Lower lobe of right lung (tissue), 2 donors: ENCODE measurements around the gene P2RY6. TPM values are rescaled to one million over a fixed set of nuclear protein-coding genes. Genes with fewer than 3 reads are reported as not detected.

Source experiments
- ATAC-seq, 2 donors: fragments of 200-7000 bp; cut with Tn5 transposase; one replicate each; pipeline ENCODE4 v1.9.1; 2020 to 2022; ENCODE audit warnings: mild to moderate bottlenecking in 2 of 2, moderate library complexity in 2 of 2
- DNase-seq: peaks from one replicate; pipeline ENCODE4 v3.0.0-alpha.2; 2020
- H3K27ac ChIP-seq: fragments of 200-600 bp; one replicate; pipeline ENCODE4 v1.8.0; 2022
- H3K27me3 ChIP-seq: fragments of 200-600 bp; one replicate; pipeline ENCODE4 v1.8.0; 2022; ENCODE audit warnings: low read depth
- H3K36me3 ChIP-seq: fragments of 200-600 bp; one replicate; pipeline ENCODE4 v1.8.0; 2022; ENCODE audit warnings: mild to moderate bottlenecking
- H3K4me1 ChIP-seq: fragments of 200-600 bp; one replicate; pipeline ENCODE4 v1.8.0; 2022
- H3K4me3 ChIP-seq: fragments of 200-600 bp; one replicate; pipeline ENCODE4 v1.8.0; 2022; ENCODE audit warnings: mild to moderate bottlenecking
- H3K9me3 ChIP-seq: fragments of 200-600 bp; one replicate; pipeline ENCODE4 v1.8.0; 2022
- CTCF ChIP-seq: fragments of 200-600 bp; IDR thresholded peaks from one replicate; pipeline ENCODE4 v1.8.0; 2022; ENCODE audit warnings: antibody characterized with exemption, mild to moderate bottlenecking
- intact Hi-C: fragments of 100-400 bp; cut with DNase I; formaldehyde crosslinking; loops from one replicate; pipeline ENCODE4 v1.11.0; 2022
- total RNA-seq: library from RNA; stranded (reverse); fragmentation: NEBNext Ultra II Directional; extraction: Animal tissue kit (Norgen Biotek cat#: 25700); gene quantifications from one replicate; pipeline ENCODE4 v1.2.1, GENCODE V29; 2021
- donor health status: DM: no; HTN: yes; CAD: no; lungs with severe emphysema.

The P2RY6 gene
- total RNA-seq, 1 donor from 2014 or later: 3.6 TPM

GRCh38 chr11:73310661-73311393 is 38.7 kb downstream of the P2RY6 start:
- intact Hi-C loops: no loop called here
- Histone ChIP-seq H3K4me3 (peak overlapping the region; percentile 78), H3K27ac (peak overlapping the region; percentile 98), H3K27me3 (no peaks in the 10 kb centered on the region), H3K36me3 (no peaks in the 10 kb centered on the region), H3K4me1 (peaks cover 63% of the 10 kb centered on the region), H3K9me3 (no peaks in the 10 kb centered on the region)
- DNase-seq (no peak), ATAC-seq (no peak)
- no peak for TF ChIP-seq CTCF

- Histone ChIP-seq H3K36me3 (no peaks in the 10 kb centered on the region), H3K4me3 (peak overlapping the region; percentile 78), H3K27ac (peak overlapping the region; percentile 61), H3K4me1 (peaks cover 69% of the 10 kb centered on the region), H3K27me3 (no peaks in the 10 kb centered on the region), H3K9me3 (no peaks in the 10 kb centered on the region)
- no peak for DNase-seq
- no peak for ATAC-seq
- no peak for TF ChIP-seq CTCF
- intact Hi-C loops: no loop called here
Measured at GRCh38 chr11:73311394-73311869, 39.3 kb downstream of the P2RY6 start.

GRCh38 chr11:73312036-73312435 is 39.9 kb downstream of the P2RY6 start:
- intact Hi-C loops: no loop called here
- peaks cover 71% of the 10 kb centered on the region for H3K4me1 ChIP-seq

GRCh38 chr11:73312851-73313327 is 40.8 kb downstream of the P2RY6 start:
- intact Hi-C loops: no loop called here
- no peak for ATAC-seq
- no peaks in the 10 kb centered on the region for H3K9me3 ChIP-seq
- no peaks in the 10 kb centered on the region for H3K36me3 ChIP-seq
- H3K4me3 ChIP-seq: peak overlapping the region; percentile 78
- no peaks in the 10 kb centered on the region for H3K27me3 ChIP-seq
- H3K27ac ChIP-seq: peak overlapping the region; percentile 79
- no peak for DNase-seq
- peaks cover 79% of the 10 kb centered on the region for H3K4me1 ChIP-seq
- TF ChIP-seq CTCF: no peak

More at GRCh38 chr11:73312036-73312435, 39.9 kb downstream of the P2RY6 start:
- H3K27ac ChIP-seq: peak overlapping the region; percentile 61
- DNase-seq (no peak), ATAC-seq (no peak)
- no peak for TF ChIP-seq CTCF
- H3K4me3 ChIP-seq: peak overlapping the region; percentile 78
- H3K9me3 ChIP-seq: no peaks in the 10 kb centered on the region
- no peaks in the 10 kb centered on the region for H3K36me3 ChIP-seq
- H3K27me3 ChIP-seq: no peaks in the 10 kb centered on the region

GRCh38 chr11:73313652-73314051 is 41.5 kb downstream of the P2RY6 start:
- no peak for ATAC-seq
- intact Hi-C loops: no loop called here
- no peak for TF ChIP-seq CTCF
- Histone ChIP-seq H3K36me3 (no peaks in the 10 kb centered on the region), H3K4me3 (peak overlapping the region; percentile 78), H3K27ac (peak overlapping the region; percentile 79), H3K4me1 (peaks cover 86% of the 10 kb centered on the region), H3K27me3 (no peaks in the 10 kb centered on the region), H3K9me3 (no peaks in the 10 kb centered on the region)
- DNase-seq: no peak
